Activated T-cell treated with anti-CD3 and anti-CD28 coated beads for 4 hours (primary cell): Measurements from ENCODE around the gene ATXN7L1.
"Not testable (repeated sequence)": the region's sequence is repeated elsewhere in the genome, so short reads cannot be mapped to it uniquely, and the experiment has no call there.

ENCODE experiments used
- DNase-seq: peaks from one replicate; pipeline ENCODE4 v3.0.0-alpha.2; 2020

The ATXN7L1 gene

DNA sequence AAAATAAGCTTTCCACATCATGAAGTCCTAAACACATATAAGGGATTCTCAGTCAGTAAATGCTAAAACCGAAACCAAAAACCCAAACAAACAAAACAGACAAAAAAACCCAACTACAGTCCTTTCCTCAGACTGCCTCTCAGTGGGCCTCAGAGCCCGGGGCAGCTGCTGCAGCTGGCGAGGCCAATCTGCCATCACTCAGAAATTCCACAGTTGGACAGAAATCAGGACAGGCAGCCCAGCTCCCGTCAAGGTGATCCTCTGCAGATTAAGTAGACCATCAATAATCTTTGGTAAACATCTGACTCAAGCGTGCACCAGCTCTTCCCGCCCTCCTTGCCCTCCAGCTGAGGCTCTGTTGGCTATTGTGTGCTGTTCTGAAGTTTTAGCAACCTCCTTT is 142.2 kb downstream of the ATXN7L1 start:
- no peak for DNase-seq

DNA sequence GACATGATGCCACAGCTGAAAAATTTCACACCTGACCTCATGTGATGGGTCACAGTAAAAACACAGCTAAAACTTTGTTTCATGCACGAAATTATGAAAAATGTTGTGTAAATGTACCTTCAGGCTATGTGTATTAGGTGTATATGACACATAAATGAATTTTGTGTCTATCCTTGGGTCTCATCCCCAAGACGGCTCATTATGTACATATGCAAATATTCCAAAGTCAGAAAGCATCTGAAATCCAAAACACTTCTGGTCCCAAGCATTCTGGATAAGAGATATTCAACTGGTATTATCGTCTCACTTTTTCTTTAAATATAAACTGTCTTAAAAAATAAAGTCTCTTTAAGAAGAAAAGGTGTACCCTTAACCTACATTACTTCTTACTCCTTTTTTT is 145.4 kb downstream of the ATXN7L1 start:
- no peak for DNase-seq

DNA sequence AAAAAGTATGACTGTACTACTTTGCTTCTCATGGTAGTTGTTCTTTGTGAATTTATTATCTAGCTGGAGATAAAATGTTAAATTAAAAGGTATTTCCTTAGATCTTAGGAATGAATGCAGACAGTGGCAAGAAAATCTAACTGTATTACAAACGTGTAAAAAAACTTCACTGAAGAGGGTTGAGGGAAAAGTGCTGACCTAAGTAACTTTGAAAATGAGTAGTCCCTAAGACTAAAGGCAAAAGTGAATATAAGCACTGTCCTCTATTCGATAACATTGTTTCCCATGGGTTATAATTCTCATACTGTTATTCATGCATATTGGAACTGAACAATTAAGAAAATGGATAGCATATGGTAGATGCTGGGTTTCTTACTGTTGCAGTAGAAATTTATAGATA is 148.4 kb downstream of the ATXN7L1 start:
- no peak for DNase-seq

DNA sequence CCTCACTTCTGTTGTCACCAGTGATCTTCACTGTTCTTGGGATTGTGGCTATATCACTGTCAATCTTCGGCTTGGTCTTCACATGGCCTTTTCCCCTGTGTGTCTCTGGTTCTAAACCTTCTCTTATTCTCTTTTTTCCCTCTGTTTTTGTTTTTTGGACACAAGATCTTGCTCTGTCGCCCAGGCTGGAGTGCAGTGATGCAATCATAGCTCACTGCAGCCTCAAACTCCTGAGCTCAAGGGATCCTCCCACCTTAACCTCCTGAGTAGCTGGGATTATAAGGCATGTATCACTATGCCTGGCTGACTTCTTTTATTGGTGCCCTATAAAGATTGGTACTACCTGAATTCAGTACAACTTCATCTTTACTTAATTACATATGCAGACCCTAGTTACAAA is 151.7 kb downstream of the ATXN7L1 start:
- no peak for DNase-seq

DNA sequence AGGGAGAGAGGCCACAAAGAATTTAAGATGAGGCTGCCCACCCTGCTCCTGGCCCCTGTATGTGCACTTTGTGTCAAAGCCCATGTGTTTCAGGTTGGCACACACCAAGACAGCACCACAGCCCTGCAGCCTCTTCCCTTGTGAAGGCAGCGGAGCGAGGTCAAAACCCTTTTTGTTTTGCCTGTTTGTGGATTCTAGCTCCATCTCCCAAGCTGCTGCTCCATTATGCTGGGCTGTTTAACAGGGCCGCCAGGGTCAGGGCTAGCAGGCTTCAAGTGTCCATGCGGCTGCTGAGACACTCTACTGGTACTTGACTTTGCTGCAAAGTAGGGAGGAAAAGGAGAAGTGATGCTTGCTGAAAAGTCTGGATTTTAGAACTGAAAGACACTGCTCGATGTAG is 152.8 kb downstream of the ATXN7L1 start:
- no peak for DNase-seq

DNA sequence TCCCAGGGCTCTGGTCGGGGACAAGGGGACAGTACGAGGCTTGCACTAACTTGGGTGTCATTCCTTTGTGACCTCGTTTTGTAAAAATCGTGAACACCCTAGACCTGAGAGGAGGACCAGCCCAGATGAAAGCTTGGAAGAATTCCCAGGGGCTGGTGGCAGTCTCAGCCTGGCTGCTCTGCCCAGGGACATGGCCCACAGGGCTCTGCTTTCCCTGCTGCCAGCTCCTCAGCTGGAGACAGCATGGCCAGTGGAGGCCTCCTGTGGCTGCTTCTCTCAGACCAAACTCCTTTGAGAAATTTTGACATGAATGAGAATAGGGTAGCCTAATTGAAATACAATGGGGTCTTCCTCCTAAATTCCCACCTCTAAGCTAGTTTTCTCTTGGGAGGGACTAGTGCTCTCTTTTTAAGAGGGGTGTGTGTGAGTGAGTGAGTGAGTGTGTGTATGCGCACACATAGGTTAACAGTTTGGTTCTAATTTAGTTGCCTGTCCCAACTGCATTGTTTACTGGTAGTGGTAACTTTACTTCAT is 154.8 kb downstream of the ATXN7L1 start:
- DNase-seq, result no peak

DNA sequence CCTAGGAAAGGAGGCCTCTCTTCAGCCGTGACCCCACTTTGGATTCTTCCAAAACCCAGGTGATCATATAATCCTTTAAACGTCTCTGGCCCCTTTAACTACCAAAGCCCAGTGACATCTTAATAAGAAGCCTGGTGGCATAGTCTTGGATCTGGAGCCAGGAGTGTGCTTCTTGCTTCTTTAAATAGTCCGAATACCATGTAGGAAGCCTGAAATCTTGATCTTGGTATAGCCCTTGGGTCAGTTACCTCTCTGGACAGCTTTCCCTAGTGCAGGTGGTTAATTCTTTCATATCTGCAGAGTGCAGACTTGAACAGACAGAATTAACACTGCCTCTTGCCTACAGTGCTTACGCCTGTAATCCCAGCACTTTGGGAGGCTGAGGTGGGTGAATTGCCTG is 156.5 kb downstream of the ATXN7L1 start:
- no peak for DNase-seq

DNA sequence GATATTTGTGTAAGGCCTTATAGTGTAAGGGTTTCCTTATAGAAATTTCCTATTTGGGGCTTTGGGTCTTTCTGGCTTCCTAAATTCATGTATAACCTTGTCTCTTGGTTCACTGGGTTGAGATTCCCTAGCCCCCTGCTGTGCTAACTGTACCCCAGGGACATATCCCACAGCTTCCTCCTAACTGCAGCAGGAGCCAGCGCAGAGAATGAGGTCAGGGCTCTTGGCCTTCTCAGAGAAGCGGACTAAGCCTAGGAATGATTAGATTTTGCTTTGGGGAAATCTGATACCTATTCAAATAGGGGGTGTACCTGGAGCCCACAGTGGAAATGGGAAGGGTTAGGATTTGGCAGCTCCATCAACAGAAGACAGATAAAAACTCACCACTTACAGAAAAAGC is 157.0 kb downstream of the ATXN7L1 start:
- DNase-seq, result no peak

DNA sequence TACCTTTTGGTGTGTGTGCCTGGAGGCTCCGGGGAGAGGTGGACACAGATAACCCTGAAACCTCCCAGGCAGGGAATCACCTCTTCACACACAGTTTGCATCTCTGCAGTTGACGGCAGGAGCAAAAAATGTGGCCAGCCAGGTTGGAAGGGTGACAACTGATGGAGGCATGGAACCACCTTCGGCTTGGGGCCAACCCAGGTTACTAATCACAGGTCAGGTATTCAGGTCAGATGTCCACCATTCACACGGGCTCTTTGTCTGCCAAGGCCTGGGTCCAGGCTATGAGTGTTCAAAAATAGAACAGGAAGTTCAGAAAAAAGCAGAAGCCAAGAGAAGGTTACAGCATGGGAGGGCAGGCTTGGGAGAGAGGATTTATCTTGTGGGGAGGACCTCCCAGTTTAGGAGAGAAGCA is 157.9 kb downstream of the ATXN7L1 start:
- DNase-seq, result no peak

DNA sequence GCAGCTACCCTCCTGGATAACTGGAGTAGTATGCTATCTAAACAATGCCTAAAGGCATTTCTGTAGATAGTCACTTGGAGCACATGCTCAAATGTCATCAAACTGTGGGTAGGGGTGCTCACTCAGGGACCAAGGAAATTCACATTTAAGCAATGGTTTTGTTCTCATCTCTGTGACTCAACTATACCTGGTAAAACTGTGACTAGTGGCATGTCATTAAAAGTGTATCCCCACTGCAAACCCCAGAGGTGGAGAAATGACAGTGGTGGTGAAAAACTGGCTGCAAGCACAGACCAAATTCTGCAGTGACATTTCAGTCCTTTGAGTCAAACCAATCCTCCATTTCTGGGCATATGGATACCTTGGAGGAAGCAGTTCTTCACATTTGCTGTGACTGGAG is 160.9 kb downstream of the ATXN7L1 start:
- DNase-seq, result no peak

DNA sequence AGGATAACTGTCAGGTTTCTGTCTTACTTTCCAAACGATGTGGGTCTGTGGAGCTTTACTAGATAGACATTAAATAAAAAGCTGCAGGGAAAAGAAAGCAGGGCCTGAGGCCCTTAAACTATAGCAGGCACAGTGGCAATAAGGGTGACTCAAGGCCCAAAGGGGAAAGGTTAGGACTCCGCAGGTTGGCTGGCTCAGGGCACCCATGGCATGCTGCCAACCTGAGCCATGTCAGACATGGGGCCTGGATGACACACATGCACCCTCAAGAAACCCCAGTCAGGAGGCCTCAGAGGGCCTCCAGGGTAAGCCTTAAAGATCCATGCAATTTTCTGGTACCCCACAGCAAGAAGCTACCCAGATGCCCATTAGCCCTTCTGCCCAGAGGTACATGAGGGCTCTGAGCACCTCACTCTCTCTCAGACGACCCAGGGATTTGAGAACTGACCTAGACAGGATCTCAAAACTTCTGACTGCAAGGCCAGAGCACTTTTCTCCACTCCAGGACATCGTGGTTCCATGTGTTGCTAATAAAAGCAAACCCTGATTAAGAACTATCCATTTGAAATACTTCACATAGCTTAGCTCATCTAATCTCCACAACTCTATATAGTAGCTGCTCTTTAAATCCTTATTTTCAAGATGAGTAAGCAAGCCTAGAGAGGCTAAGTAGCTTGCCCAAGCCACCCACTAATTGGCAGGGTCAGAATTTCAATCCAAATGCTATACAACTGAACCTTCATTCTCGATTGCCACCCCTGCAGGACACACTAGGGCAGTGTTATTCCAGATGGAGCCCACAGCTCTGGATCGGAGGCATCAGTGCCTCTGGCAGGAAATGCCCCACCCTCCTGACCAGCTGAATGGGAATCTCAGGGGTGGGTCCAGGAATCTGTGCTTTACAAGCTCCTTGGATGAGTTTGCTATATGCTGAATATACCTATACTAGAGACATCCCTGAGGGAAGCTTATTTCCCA is 162.6 kb downstream of the ATXN7L1 start:
- no peak for DNase-seq

DNA sequence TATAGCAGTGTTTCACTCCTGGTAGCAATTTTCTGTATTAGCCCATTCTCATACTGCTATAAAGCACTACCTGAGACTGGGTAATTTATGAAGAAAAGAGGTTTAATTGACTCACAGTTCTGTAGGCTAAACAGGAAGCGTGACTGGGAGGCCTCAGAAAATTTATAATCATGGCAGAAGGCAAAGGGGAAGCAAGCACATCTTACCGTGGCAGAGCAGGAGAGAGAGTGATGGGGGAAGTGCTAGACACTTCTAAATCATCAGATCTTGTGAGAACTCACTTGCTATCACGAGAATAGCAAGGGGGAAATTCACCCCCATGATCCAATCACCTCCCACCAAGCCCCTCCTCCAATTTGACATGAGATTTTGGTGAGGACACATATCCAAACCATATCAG is 163.5 kb downstream of the ATXN7L1 start:
- no peak for DNase-seq

DNA sequence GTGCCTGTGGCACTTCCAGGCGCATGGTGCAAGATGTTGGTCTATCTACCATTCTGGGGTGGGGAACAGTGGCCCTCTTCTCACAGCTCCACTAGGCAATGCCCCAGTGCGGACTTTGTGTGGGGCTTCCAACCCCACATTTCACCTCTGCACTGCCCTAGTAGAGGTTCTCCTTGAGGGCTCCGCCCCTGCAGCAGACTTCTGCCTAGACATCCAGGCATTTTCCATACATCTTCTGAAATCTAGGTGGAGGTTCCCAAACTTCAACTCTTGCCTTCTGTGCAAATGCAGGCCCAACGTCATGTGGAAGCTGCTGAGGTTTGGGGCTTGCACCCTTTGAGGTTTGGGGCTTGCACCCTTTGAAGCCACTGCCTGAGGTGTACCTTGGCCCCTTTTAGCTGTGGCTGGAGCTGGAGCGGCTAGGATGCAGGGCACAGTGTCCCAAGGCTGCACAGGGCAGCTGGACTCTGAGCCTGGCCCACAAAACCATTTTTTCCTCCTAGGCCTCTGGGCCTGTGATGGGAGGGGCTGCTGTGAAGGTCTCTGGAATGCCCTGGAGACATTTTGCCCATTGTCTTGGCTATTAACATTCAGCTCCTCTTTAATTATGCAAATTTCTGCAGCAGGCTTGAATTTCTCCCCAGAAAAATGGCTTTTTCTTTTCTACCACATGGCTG is 164.5 kb downstream of the ATXN7L1 start:
- no peak for DNase-seq

DNA sequence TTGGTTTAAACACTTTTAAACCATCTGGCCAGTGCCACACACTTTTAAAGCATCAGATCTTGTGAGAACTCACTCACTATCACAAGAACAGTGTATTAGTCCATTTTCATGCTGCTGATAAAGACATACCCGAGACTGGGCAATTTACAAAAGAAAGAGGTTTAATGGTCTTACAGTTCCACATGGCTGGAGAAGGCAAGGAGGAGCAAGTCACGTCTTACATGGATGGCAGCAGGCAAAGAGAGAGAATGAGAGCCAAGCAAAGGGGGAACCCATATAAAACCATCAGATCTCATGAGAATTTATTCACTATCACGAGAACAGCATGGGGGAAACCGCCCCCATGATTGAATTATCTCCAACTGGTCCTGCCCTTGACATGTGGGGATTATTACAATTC is 165.7 kb downstream of the ATXN7L1 start:
- DNase-seq, result not testable (repeated sequence)

DNA sequence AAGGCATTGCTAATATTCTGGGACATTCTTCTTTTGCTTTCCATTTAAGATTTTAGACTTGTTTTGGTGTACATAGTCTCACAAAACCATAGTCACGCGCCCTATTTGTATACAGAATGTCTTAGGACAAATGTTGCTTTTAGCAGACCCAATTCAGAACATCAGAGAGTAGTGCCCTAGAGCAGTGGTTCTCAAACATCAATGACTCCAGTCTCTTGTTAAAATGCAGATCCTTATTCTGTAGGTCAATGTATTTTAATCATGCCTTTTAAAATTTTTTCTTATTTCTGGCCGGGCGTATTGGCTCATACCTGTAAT is 167.7 kb downstream of the ATXN7L1 start:
- DNase-seq, result no peak

DNA sequence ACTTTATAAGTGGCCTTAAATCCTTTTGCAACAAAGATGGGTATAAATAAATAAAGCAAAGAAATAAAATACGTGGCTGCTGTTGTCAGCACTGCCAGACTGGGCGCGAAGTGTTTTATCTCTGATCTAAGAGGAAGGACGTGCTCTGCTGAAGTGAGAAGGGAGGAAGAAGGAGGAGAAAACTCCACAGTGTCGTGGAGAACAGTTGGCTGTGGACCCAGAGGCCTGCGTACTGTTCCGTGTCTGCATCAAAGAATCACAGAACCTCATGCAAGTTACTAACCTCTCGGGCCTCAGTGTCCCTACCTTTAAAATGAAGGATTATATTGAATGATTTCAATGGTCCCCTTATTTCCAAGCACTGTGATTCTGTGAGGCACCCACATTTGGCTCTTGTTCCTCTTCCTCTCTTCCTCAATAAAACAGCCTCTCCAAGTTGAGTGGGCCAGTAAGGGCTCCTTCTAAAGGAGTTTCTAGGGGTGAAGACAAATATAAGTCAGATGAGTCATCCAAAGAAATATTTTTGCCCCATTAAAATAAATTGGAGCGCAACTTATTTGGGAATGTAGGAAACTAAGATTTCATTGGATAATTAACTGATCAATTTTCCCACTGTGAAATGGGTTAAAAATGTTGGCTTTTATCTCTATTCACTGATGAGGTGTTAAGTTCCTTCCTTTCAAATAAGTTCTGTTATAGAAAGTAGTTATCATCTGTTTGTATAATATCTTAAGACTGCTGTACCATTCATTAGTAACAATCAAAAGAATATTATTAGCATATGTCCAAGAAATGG is 168.2 kb downstream of the ATXN7L1 start:
- no peak for DNase-seq

DNA sequence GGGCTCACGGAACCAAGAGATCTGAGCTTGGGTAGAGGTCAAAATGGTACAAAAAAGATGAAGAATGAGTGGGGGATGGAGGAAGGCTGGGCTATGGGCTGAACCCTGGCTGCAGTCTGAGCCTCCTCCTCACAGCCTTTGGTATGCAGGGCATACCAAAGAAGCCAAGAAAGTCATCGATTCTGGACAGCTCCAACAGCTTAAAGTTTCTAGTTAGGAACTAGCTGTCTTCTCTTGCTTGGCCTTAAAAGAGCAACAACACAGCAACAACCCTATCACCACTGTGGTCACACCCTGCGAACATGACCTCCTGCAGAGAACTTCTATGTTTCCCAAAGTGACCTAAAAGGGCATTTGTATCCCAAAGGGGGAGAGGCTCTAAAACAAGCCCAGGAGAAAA is 169.0 kb downstream of the ATXN7L1 start:
- no peak for DNase-seq

DNA sequence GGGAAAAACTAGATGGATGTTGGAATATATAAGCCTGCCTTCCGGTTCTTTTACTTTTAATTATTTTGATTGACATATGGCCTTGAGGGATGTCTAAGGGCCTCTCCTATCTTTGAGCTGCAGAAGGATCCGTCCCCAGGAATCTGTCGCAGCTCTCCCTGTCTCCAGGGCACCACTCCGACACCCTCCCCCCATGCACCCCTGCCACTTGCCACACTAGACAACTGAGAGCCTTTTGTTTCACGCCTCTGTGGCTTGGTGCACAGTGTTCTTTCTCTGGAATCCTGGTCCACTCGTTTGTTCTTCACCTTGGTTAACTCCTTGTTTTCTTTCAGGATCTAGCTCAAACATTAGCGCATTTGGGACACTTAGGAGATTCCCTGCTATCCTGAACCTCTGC is 171.0 kb downstream of the ATXN7L1 start:
- no peak for DNase-seq

DNA sequence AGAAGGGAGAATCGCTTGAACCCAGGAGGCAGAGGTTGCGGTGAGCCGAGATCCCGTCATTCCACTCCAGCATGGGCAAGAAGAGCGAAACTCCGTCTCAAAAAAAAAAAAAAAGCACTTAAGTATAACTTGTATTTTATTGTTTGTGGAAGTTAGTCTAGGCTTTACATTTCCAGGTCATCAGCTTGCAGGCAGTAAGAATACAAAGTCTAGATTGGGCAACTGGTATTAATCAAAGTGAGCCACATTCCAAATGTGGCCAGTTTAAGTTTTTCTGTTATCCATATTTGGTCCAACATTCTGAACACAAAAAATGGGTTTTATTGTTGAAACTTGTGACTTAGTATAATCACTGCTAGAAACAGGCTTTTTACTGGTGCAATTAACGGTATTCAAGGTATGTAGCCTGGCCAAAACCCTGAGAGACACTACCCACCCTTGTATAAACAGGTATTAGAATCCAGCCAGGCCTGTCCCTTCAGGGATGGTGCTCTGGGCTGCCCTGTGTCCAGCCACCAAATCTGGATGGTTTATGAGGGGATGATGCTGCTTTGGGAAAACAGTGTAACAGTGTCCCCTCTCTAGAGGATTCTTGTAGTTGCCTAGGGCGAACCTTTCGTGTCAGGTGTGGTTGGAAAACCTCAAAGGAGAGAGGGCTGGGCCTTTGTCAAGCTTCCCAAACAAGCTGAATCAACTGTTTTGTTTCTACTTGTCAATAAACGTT is 173.0 kb downstream of the ATXN7L1 start:
- no peak for DNase-seq

DNA sequence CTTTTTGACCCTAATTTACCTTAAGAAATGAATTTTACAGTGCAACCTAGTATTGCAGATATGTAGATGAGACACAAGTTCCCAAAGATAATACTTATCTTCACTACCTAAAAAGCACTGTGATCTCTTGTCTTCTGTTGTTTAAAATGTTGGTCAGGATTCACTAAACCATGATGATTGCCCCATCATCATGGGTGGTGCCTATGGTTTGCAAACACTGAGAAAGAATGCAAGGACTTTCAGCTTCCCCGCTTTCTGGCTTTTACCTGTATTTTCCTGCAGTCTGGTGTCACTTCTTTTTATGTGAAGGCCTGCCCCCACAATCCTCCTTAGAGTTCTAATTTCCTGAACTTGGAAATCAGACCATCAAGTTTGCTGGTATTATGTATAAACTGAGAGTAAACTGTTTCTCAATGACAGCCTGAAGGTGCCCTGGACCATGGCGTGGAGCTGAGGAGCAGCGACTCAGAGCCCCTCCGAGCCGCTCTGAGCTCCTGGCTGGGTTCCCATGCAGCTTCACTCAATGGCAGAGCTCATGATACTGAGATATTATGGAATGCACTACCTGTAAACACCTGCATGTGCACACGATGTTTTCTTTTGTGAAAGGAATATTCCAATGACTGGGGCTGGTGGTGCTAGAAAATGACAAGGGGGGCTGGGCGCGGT is 176.7 kb downstream of the ATXN7L1 start:
- no peak for DNase-seq

DNA sequence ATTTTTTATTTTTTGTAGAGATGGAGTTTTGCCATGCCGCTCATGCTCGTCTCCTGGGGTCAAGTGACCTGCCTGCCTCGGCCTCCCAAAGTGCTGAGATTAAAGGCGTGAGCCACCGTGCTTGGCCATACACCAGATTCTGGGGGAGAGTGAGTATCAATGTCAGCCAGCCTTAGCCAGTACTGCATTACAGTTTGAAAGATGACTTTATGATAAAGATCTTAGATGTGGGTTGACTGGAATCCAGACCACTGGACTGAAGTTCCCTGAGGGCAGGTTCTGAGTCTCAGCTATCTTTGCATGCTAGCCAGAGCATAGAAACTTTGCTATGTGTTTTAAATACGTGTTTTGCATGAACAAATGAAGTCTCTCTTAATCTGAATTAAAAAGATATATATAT is 177.9 kb downstream of the ATXN7L1 start:
- DNase-seq, result no peak

DNA sequence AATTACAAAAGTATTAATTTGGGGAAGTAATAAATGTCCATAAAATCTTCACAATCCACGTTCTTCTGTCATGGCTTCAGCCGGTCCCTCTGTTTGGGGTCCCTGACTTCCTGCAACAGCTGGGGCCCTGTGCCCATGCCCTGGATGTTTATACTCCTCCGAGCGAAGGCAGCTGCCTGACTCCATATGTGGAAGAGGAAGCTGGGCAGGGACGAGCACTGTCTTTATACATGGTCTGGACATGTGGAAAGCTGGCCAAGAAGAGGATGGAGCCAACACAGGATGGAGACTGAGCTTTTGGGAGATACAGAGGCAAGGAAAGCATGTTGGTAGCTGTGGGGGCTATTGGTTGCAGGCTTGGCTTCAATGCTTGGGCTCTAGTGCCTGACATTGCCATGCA is 178.6 kb downstream of the ATXN7L1 start:
- DNase-seq, result no peak
